AG04449 (cell line): ENCODE data around the gene SRSF7.
"Not testable (repeated sequence)": the region's sequence is repeated elsewhere in the genome, so short reads cannot be mapped to it uniquely, and the experiment has no call there.

Source experiments
- CTCF ChIA-PET: fragments of 350-600 bp; formaldehyde crosslinking; extraction: SDS; loops from one replicate; lab custom pipeline; 2021; ENCODE audit warnings: antibody characterized with exemption; lab: Yijun Ruan, JAX
- POLR2A ChIA-PET: fragments of 400-600, 350-600 bp; formaldehyde crosslinking; extraction: SDS; loops from one replicate; lab custom pipeline; 2020; ENCODE audit warnings: antibody characterized with exemption, inconsistent platforms; lab: Yijun Ruan, JAX
- DNase-seq: peaks from one replicate; pipeline ENCODE4 v3.0.0-alpha.2; 2010; ENCODE audit warnings: low read depth, low spot score
- H3K4me3 ChIP-seq: 2 replicates; pipeline ENCODE4 v1.5.1; 2011; ENCODE audit warnings: low read depth, mild to moderate bottlenecking, control low read depth, low read length
- CTCF ChIP-seq: IDR thresholded peaks from one replicate; pipeline ENCODE4 v1.5.1; 2011; ENCODE audit warnings: mild to moderate bottlenecking, moderate library complexity, low read length, control low read depth, inconsistent platforms; ENCODE audit not compliant: insufficient read depth; ENCODE audit errors: missing control alignments

Gene SRSF7

GRCh38 chr2:38706846-38707345 is 44.3 kb downstream of the SRSF7 start:
- TF ChIP-seq CTCF = no peak
- no peak overlapping the region for H3K4me3 ChIP-seq
- CTCF ChIA-PET = interaction anchor here (0.7 kb wide), 1 partner anchor 171 kb away, joined by 3 read pairs; no protein-coding TSS in a partner anchor
- POLR2A ChIA-PET = interaction anchor here (0.7 to 0.9 kb wide), 2 partner anchors 40 to 104 kb away, joined by 3 read pairs; partner anchors contain the start of gene HNRNPLL
- no peak for DNase-seq

- DNase-seq = no peak
- ChIA-PET CTCF (interaction anchor here (1.0 to 2.7 kb wide), 3 partner anchors 9 to 125 kb away, joined by 3 to 14 read pairs (median 3); no protein-coding TSS in a partner anchor), POLR2A (interaction anchor here (3.6 kb wide), 1 partner anchor 47 kb away, joined by 18 read pairs; the partner anchor contains the start of gene SRSF7)
- TF ChIP-seq CTCF = no peak
- H3K4me3 ChIP-seq = no peak overlapping the region
Observed at GRCh38 chr2:38704664-38705063, 46.5 kb downstream of the SRSF7 start.

- CTCF ChIA-PET = interaction anchor here (0.9 to 2.7 kb wide), 3 partner anchors 99 to 122 kb away, joined by 3 to 14 read pairs (median 3); partner anchors contain the start of gene HNRNPLL
- not testable (repeated sequence) for DNase-seq, H3K4me3 ChIP-seq
- POLR2A ChIA-PET = interaction anchor here (1.3 to 3.6 kb wide), 3 partner anchors 13 to 101 kb away, joined by 3 to 18 read pairs (median 9); partner anchors contain the start of genes HNRNPLL and SRSF7
Observed at GRCh38 chr2:38703336-38703735, 47.8 kb downstream of the SRSF7 start.

GRCh38 chr2:38702413-38702812 is 48.7 kb downstream of the SRSF7 start:
- H3K4me3 ChIP-seq = no peak overlapping the region
- TF ChIP-seq CTCF = no peak
- ChIA-PET POLR2A (interaction anchor here (0.6 to 3.6 kb wide), 4 partner anchors 12 to 100 kb away, joined by 3 to 18 read pairs (median 6); partner anchors contain the start of genes HNRNPLL and SRSF7), CTCF (interaction anchor here (1.3 to 2.7 kb wide), 2 partner anchors 99 to 121 kb away, joined by 3 to 14 read pairs; partner anchors contain the start of gene HNRNPLL)
- peak; percentile 81 for DNase-seq

GRCh38 chr2:38701542-38701941 is 49.6 kb downstream of the SRSF7 start:
- no peak for TF ChIP-seq CTCF
- DNase-seq = no peak
- POLR2A ChIA-PET = no interaction called here
- CTCF ChIA-PET = interaction anchor here (0.9 kb wide), 1 partner anchor 120 kb away, joined by 3 read pairs; no protein-coding TSS in a partner anchor
- no peak overlapping the region for H3K4me3 ChIP-seq

- CTCF ChIA-PET = interaction anchor here (0.9 kb wide), 1 partner anchor 119 kb away, joined by 3 read pairs; no protein-coding TSS in a partner anchor
- no peak for DNase-seq
Observed at GRCh38 chr2:38700881-38701458, 50.2 kb downstream of the SRSF7 start.

More at GRCh38 chr2:38700881-38701458, 50.2 kb downstream of the SRSF7 start:
- POLR2A ChIA-PET = no interaction called here
- TF ChIP-seq CTCF = no peak
- H3K4me3 ChIP-seq = no peak overlapping the region
